A549 (cell line): ENCODE measurements around the gene PLEKHA3. TPM values are rescaled to one million over a fixed set of nuclear protein-coding genes. Genes with fewer than 3 reads are reported as not detected.
A peak's percentile ranks its signal among the peaks of the same experiment; 100 is the strongest.

ENCODE experiments used
- ATAC-seq, 2 experiments: fragments of 200-7000 bp in 1 of 2; fragments of >200 bp in 1 of 2; cut with Nextera tagmentation in 1 of 2; cut with Tn5 transposase in 1 of 2; 3 replicates each; pipeline versions ENCODE4 v1.8.0 to v1.9.1; 2018 to 2020; ENCODE audit warnings: mild to moderate bottlenecking in 1 of 2, moderate library complexity in 1 of 2
- CTCF ChIA-PET: fragments of 300-600 bp; sonication (Branson Sonifier 250); formaldehyde crosslinking; extraction: SDS; loops from one replicate; lab custom pipeline; 2021; ENCODE audit warnings: antibody characterized with exemption, inconsistent platforms; lab: Yijun Ruan, JAX
- POLR2A ChIA-PET: fragments of 350-600 bp; formaldehyde crosslinking; extraction: SDS; loops from one replicate; lab custom pipeline; 2021; ENCODE audit warnings: antibody characterized with exemption, inconsistent platforms; lab: Yijun Ruan, JAX
- DNase-seq, 2 experiments: peaks; one replicate each; pipeline versions ENCODE4 v3.0.0 to v3.0.0-alpha.2; 2011 to 2016; ENCODE audit warnings: low read depth in 1 of 2, low spot score in 1 of 2
- FAIRE-seq: peaks from 2 replicates; lab custom pipeline; 2011; peaks lifted over from hg19 to GRCh38; lab: Jason Lieb, UNC
- H3K27ac ChIP-seq, 2 experiments: fragments of >200 bp; sonication (Bioruptor Twin); formaldehyde crosslinking; 3 replicates each; pipeline ENCODE4 v1.5.1; 2016 to 2017
- H3K4me1 ChIP-seq: fragments of >200 bp; sonication (Bioruptor Twin); formaldehyde crosslinking; 3 replicates; pipeline ENCODE4 v1.6.1; 2016
- H3K4me2 ChIP-seq: fragments of >200 bp; sonication (Bioruptor Twin); formaldehyde crosslinking; 3 replicates; pipeline ENCODE4 v1.6.1; 2016
- H3K4me3 ChIP-seq: fragments of >200 bp; sonication (Bioruptor Twin); formaldehyde crosslinking; 3 replicates; pipeline ENCODE4 v1.5.1; 2016
- H3K9me3 ChIP-seq: fragments of >200 bp; sonication (Bioruptor Twin); formaldehyde crosslinking; 3 replicates; pipeline ENCODE4 v1.6.1; 2016
- CHD2 ChIP-seq: fragments of 150-350 bp; IDR thresholded peaks from 2 replicates; pipeline ENCODE4 v1.6.1; 2014; ENCODE audit warnings: low read length; ENCODE audit not compliant: partially characterized antibody
- HOXA7 ChIP-seq: fragments of 250-450 bp; sonication (Bioruptor Pico); IDR thresholded peaks from 2 replicates; pipeline ENCODE4 v1.5.0; 2020; ENCODE audit warnings: mild to moderate bottlenecking, moderate library complexity
- HOXB5 ChIP-seq: fragments of 250-450 bp; sonication (Bioruptor Pico); IDR thresholded peaks from 2 replicates; pipeline ENCODE4 v1.5.0; 2020; ENCODE audit warnings: mild to moderate bottlenecking, moderate library complexity
- JUN ChIP-seq, 2 experiments: fragments of >200 bp; sonication (Bioruptor Twin); formaldehyde crosslinking; IDR thresholded peaks; 2 replicates in 1 of 2; 3 replicates in 1 of 2; pipeline ENCODE4 v1.6.1; 2016 to 2017
- KDM1A ChIP-seq: fragments of 200-600 bp; sonication (generic); IDR thresholded peaks from 2 replicates; pipeline ENCODE4 v1.6.1; 2016; ENCODE audit warnings: low read depth, mild to moderate bottlenecking
- KDM5A ChIP-seq: fragments of 200-600 bp; sonication (generic); IDR thresholded peaks from 2 replicates; pipeline ENCODE4 v1.6.1; 2016; ENCODE audit warnings: antibody characterized with exemption, mild to moderate bottlenecking
- MAFK ChIP-seq: fragments of 450-650 bp; IDR thresholded peaks from 2 replicates; pipeline ENCODE4 v1.6.1; 2014; ENCODE audit not compliant: partially characterized antibody
- MAZ ChIP-seq: fragments of 150-350 bp; IDR thresholded peaks from 2 replicates; pipeline ENCODE4 v1.6.1; 2014; ENCODE audit warnings: antibody characterized with exemption, low read depth, low read length, borderline replicate concordance
- POLR2AphosphoS2 ChIP-seq: conservative IDR thresholded peaks from 2 replicates; pipeline ENCODE4 v1.6.1; 2012; ENCODE audit warnings: low read length, improper control_type of control experiment, inconsistent platforms
- RAD21 ChIP-seq, 2 experiments: fragments of >200 bp in 1 of 2; sonication (Bioruptor Twin) in 1 of 2; formaldehyde crosslinking in 1 of 2; IDR thresholded peaks in 1 of 2; conservative IDR thresholded peaks in 1 of 2; 2 replicates in 1 of 2; 3 replicates in 1 of 2; pipeline ENCODE4 v1.6.1; 2012 to 2018; ENCODE audit warnings: inconsistent platforms in 1 of 2
- RNF2 ChIP-seq: fragments of 200-600 bp; sonication (generic); IDR thresholded peaks from 2 replicates; pipeline ENCODE4 v1.6.1; 2016; ENCODE audit warnings: low read depth, mild to moderate bottlenecking, antibody characterized with exemption, moderate library complexity, borderline replicate concordance
- SREBF2 ChIP-seq: fragments of 450-650 bp; IDR thresholded peaks from 2 replicates; pipeline ENCODE4 v1.6.1; 2014; ENCODE audit warnings: mild to moderate bottlenecking, moderate library complexity
- TFCP2L1 ChIP-seq: fragments of 250-450 bp; sonication (Bioruptor Pico); IDR thresholded peaks from 2 replicates; pipeline ENCODE4 v1.5.0; 2021; ENCODE audit warnings: mild to moderate bottlenecking
- USF2 ChIP-seq: fragments of 450-650 bp; IDR thresholded peaks from 2 replicates; pipeline ENCODE4 v1.6.1; 2014; ENCODE audit warnings: antibody characterized with exemption
- WGBS: methylation state at CpG from one replicate; pipeline ENCODE4 v1.1.6; 2017; ENCODE audit errors: missing lambda C conversion rate; 5-methylcytosine and 5-hydroxymethylcytosine counted together
- polyA plus RNA-seq, 4 experiments: library from polyadenylated mRNA; depleted of rRNA in 3 of 4; stranded (reverse); fragments of >200 nt; fragmentation: RNase III in 1 of 4; extraction: RNeasy Plus Mini Kit Qiagen cat#74134 plus additional on column Dnase treatment in 1 of 4; gene quantifications; 2 replicates in 3 of 4; 3 replicates in 1 of 4; pipeline ENCODE4 v1.2.3, GENCODE V29; 2011 to 2017

Gene PLEKHA3
- polyA plus RNA-seq, 2 of the 4 experiments (the other 2 are of a cell fraction) = 9.6 to 47.4 TPM

DNA sequence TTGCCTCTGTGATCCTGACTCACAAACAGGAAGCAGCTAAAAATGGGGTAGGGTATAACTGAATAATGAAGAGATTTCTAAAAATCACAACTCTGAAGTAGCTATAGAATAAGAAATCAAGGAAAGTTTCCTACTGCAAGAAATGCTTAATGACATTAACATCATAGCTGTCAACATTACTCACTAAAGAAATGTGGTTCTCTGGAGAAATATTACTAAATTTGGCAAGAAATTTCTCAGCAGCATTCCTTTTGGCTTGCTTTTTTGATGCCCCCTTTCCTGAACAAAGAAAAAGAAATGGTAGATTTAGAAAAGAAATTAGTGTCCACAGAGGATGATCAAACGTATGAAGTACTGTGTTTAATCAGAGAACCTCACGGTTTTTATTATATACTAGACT, 38.8 kb upstream of the PLEKHA3 start:
- DNase-seq (no peak), ATAC-seq (no peak)
- no peak for TF ChIP-seq CHD2
- TF ChIP-seq, all 56 proteins: peak for 0
- ChIA-PET POLR2A (interaction anchor here (5.8 kb wide), 1 partner anchor 10 kb away, joined by 32 read pairs; the partner anchor contains the start of genes PJVK and PRKRA), CTCF (interaction anchor here (0.6 to 2.1 kb wide), 3 partner anchors 10 to 27 kb away, joined by 3 to 7 read pairs (median 4); partner anchors contain the start of genes PJVK and PRKRA)
- WGBS = 92% methylated on average over 2 of the region's 2 CpGs
- Histone ChIP-seq H3K4me2 (no peak overlapping the region), H3K9me3 (no peaks in the 10 kb centered on the region), H3K4me3 (no peak overlapping the region), H3K27ac (no peak overlapping the region), H3K4me1 (peaks cover 12% of the 10 kb centered on the region; the same call in 1 of the 3 replicates)
- no peak for FAIRE-seq

- Histone ChIP-seq H3K4me3 (peak overlapping the region; percentile 61; the same call in 2 of the 3 replicates), H3K27ac (no peak overlapping the region), H3K4me2 (peak overlapping the region; percentile 96), H3K9me3 (no peaks in the 10 kb centered on the region), H3K4me1 (peaks cover 11% of the 10 kb centered on the region; the same call in 2 of the 3 replicates)
- no peak for DNase-seq
- no peak for FAIRE-seq
- WGBS = 87% methylated on average over 4 of the region's 4 CpGs
- no peak for TF ChIP-seq TFCP2L1 (CRISPR knock-in tag)
- TF ChIP-seq USF2 = no peak
- TF ChIP-seq RAD21 (conservative IDR thresholded peaks at IDR 0.05 in 1 of 2, IDR thresholded peaks at IDR 0.05 in 1 of 2) = no peak
- TF ChIP-seq HOXA7 (CRISPR knock-in tag) = no peak
- TF ChIP-seq RNF2 = no peak
- TF ChIP-seq MAZ = no peak
- TF ChIP-seq KDM1A = no peak
- no peak for TF ChIP-seq POLR2AphosphoS2
- ATAC-seq = no peak
- ChIA-PET CTCF (interaction anchor here (1.4 kb wide), 1 partner anchor 35 kb away, joined by 3 read pairs; no protein-coding TSS in a partner anchor), POLR2A (interaction anchor here (1.1 kb wide), 1 partner anchor 11 kb away, joined by 5 read pairs; no protein-coding TSS in a partner anchor)
Measured at GRCh38 chr2:178448968-178449661, 31.1 kb upstream of the PLEKHA3 start.

DNA sequence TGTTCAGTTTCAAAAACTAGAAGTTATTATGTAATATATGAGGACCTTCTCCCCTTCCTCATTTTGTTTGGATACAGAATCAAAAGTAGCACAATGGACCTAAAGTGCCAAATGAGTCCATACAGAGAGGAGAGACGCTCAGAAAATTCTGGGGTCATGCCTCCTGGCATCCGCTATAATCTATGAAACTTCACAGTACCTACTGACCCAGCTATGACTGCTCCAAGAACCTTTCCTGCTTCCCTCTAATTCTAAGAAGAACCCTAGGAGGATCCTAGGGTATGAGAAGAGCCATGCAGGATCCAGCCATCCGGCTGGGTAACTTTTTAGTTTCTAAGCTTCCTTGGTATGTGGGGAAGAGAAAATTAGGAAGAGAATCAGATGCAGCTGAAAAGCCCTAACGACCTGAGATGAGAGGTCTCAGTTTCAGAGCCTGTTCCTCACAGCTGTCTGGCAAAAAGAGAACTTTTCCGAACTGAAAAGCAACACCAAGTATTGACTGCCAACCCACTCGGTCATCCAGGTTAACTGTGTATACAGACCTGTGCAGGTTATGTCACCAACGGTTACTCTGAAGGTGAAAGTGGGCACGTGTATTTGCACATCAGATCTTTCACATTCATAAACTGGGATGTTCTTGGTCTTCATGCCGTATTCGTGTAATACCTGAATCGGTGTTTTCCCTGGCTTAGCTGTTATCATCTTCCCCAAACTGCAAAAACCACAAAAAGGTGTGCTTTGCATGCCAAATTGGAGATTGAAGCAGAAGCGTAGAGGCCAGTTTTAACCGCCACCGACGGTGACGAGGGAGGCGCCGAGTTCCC, 30.3 kb upstream of the PLEKHA3 start:
- ChIA-PET CTCF (interaction anchor here (0.7 to 1.6 kb wide), 3 partner anchors 25 to 36 kb away, joined by 3 to 4 read pairs (median 4); no protein-coding TSS in a partner anchor), POLR2A (interaction anchor here (0.5 to 1.7 kb wide), 3 partner anchors 12 to 305 kb away, joined by 3 to 16 read pairs (median 5); no protein-coding TSS in a partner anchor)
- Histone ChIP-seq H3K27ac (peak overlapping the region; percentile 92 to 97), H3K4me3 (peak overlapping the region; percentile 61), H3K4me1 (peaks cover 11% of the 10 kb centered on the region; the same call in 2 of the 3 replicates), H3K9me3 (no peaks in the 10 kb centered on the region), H3K4me2 (peak overlapping the region; percentile 96)
- 14% methylated on average over 18 of the region's 18 CpGs for WGBS
- TF ChIP-seq MAFK = no peak
- TF ChIP-seq USF2 = no peak
- TF ChIP-seq HOXB5 (CRISPR knock-in tag) = no peak
- no peak for TF ChIP-seq TFCP2L1 (CRISPR knock-in tag)
- TF ChIP-seq SREBF2 = no peak
- no peak for DNase-seq
- FAIRE-seq = no peak
- no peak for ATAC-seq

DNA sequence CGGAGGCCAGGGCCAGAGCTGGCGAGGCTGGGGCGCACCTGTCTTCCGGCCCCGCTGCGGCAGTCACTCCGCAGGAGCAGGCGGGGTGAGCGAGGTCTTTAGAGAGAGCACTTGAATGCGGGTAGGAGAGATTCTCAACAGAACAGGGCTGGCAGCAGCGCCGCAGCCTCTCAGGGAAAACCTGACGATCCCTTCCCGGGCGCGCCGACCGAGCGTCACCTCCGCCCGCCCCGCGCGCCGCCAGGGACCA, 29.8 kb upstream of the PLEKHA3 start:
- ChIA-PET CTCF (interaction anchor here (0.7 to 1.6 kb wide), 4 partner anchors 9 to 37 kb away, joined by 3 to 4 read pairs (median 4); no protein-coding TSS in a partner anchor), POLR2A (interaction anchor here (0.5 to 2.0 kb wide), 24 partner anchors 8 to 678 kb away, joined by 3 to 35 read pairs (median 4); partner anchors contain the start of genes FKBP7, OSBPL6 and PLEKHA3)
- Histone ChIP-seq H3K4me3 (peak overlapping the region; percentile 61), H3K4me1 (peaks cover 11% of the 10 kb centered on the region; the same call in 2 of the 3 replicates), H3K27ac (peak overlapping the region; percentile 92 to 97), H3K4me2 (peak overlapping the region; percentile 96), H3K9me3 (no peaks in the 10 kb centered on the region)
- peak in 1 of 2 experiments; percentile 68; a peak in 3 of 6 replicates for ATAC-seq
- TF ChIP-seq KDM1A (no peak), JUN (IDR thresholded peaks at IDR 0.05) (no peak), KDM5A (peak; percentile 59; the same call in 1 of the 2 replicates)
- no peak for DNase-seq
- FAIRE-seq = no peak
- WGBS = no CpG with 5 or more reads among the region's 25 CpGs
